HCT116 (cell line): Measurements from ENCODE around the gene ABHD12B.

Experiments
- CEBPB ChIP-seq: IDR thresholded peaks from 2 replicates; pipeline ENCODE4 v1.6.1; 2012; ENCODE audit warnings: low read depth
- CTCF ChIP-seq, 3 experiments: fragments of 200-600 bp in 1 of 3; sonication (generic) in 1 of 3; IDR thresholded peaks in 2 of 3; conservative IDR thresholded peaks in 1 of 3; 2 replicates each; pipeline ENCODE4 v1.5.1; 2012 to 2017; ENCODE audit warnings: low read depth in 2 of 3, low read length in 2 of 3, antibody characterized with exemption in 1 of 3, borderline replicate concordance in 1 of 3, control low read depth in 1 of 3, mild to moderate bottlenecking in 1 of 3, mixed read lengths in 1 of 3, mixed run types in 1 of 3, moderate library complexity in 1 of 3; ENCODE audit not compliant: insufficient read depth in 1 of 3
- EGR1 ChIP-seq: IDR thresholded peaks from 2 replicates; pipeline ENCODE4 v1.6.1; 2012; ENCODE audit warnings: low read depth
- ELF1 ChIP-seq: IDR thresholded peaks from 2 replicates; pipeline ENCODE4 v1.6.1; 2012; ENCODE audit warnings: low read depth, borderline replicate concordance
- EZH2 ChIP-seq: fragments of 200-600 bp; sonication (generic); IDR thresholded peaks from 2 replicates; pipeline ENCODE4 v1.6.1; 2017; ENCODE audit warnings: antibody characterized with exemption, mixed run types
- EZH2phosphoT487 ChIP-seq: fragments of 200-600 bp; IDR thresholded peaks from 2 replicates; pipeline ENCODE4 v1.6.1; 2018; ENCODE audit warnings: antibody characterized with exemption, borderline replicate concordance
- POLR2A ChIP-seq: IDR thresholded peaks from 2 replicates; pipeline ENCODE4 v1.7.0; 2011; ENCODE audit warnings: borderline replicate concordance; ENCODE audit not compliant: insufficient read depth, insufficient read length; ENCODE audit errors: extremely low read depth
- POLR2AphosphoS5 ChIP-seq: IDR thresholded peaks from 2 replicates; pipeline ENCODE4 v1.6.1; 2011; ENCODE audit warnings: mild to moderate bottlenecking, low read depth, low read length, moderate library complexity
- REST ChIP-seq: IDR thresholded peaks from 2 replicates; pipeline ENCODE4 v1.6.1; 2012; ENCODE audit warnings: low read depth
- SP1 ChIP-seq: IDR thresholded peaks from 2 replicates; pipeline ENCODE4 v1.6.1; 2012; ENCODE audit warnings: low read depth
- YY1 ChIP-seq: IDR thresholded peaks from 2 replicates; pipeline ENCODE4 v1.6.1; 2011; ENCODE audit warnings: low read length, low read depth, moderate library complexity, mild to moderate bottlenecking; ENCODE audit not compliant: insufficient replicate concordance; ENCODE audit errors: extremely low read depth
- ZNF274 ChIP-seq: fragments of 200-500 bp; sonication (Bioruptor generic); IDR thresholded peaks from 2 replicates; pipeline ENCODE4 v1.6.1; 2014; ENCODE audit warnings: mild to moderate bottlenecking, low read depth, low read length, inconsistent platforms

GRCh38 chr14:50862036-50862570 is 9.8 kb upstream of the ABHD12B start:
- no peak for TF ChIP-seq CTCF (IDR thresholded peaks at IDR 0.05 in 2 of 3, conservative IDR thresholded peaks at IDR 0.05 in 1 of 3; ENCODE audit: borderline replicate concordance in 1 of 3, insufficient read depth in 1 of 3, low read depth in 2 of 3, low read length in 2 of 3)
- no peak for TF ChIP-seq EZH2
- no peak for TF ChIP-seq POLR2A
- no peak for TF ChIP-seq POLR2AphosphoS5
- TF ChIP-seq ZNF274 = no peak
- TF ChIP-seq CEBPB = no peak
- TF ChIP-seq EGR1 = no peak
- no peak for TF ChIP-seq ELF1
- no peak for TF ChIP-seq EZH2phosphoT487
- TF ChIP-seq REST = no peak
- TF ChIP-seq SP1 = no peak
- TF ChIP-seq YY1 = no peak
